ENCODE measurements around the gene IBTK. TPM values are rescaled to one million over a fixed set of nuclear protein-coding genes. Genes with fewer than 3 reads are reported as not detected.

Gene IBTK
- total RNA-seq, 1 experiment from 2014 or later = 17.1 TPM

DNA sequence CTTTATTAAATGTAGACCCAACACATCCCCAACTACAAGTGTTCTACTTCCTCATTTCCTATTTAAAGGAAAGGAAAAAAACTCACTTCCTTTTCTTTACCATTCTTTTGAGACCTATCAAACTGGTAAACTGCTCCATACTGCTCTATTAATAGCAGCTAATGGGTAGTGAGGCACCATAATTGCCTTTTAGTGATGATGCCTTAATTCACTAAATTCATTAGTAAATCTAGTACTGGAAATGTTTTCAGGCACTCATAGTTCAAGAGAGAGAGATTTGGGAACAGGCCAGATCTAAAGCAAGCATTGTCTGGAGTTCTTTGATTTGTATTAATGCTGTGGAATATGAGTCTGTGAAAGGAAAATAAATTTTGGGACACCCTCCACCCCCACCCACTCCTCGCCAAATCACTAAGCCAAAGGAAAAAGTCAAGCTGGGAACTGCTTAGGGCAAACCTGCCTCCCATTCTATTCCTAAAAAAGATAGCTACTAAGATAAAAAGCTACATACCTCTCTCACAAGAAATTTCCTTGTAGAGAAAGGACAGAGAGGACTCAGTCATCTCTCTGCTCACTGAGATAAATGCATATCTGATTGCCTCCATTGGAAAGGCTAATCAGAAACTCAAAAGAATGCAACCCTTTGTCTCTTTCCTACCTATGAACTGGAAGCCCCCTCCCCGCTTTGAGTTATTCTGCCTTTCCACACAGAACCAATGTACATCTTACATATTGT, 13.6 kb upstream of the IBTK start:
- Histone ChIP-seq H3K27me3 (ENCODE audit: insufficient read depth, low read length) (no peaks in the 10 kb centered on the region), H4K20me1 (ENCODE audit: control insufficient read depth, insufficient read depth, insufficient read length) (no peaks in the 10 kb centered on the region), H3K4ac (ENCODE audit: low read depth, low read length) (no peak overlapping the region), H2BK120ac (ENCODE audit: low read depth, low read length, poor library complexity, severe bottlenecking) (no peak overlapping the region), H3K27ac (ENCODE audit: insufficient read length, low read depth, low read length) (no peak overlapping the region), H4K5ac (ENCODE audit: insufficient read length, low read depth, low read length) (no peak overlapping the region), H4K91ac (ENCODE audit: insufficient read length, low read depth, low read length) (no peak overlapping the region), H3K79me2 (ENCODE audit: insufficient read depth, low read length) (no peaks in the 10 kb centered on the region), H3T11ph (ENCODE audit: low read length) (no peak overlapping the region), H4K8ac (replicated peaks; ENCODE audit: insufficient read length, low read depth, low read length) (no peak overlapping the region), H2BK5ac (ENCODE audit: insufficient read length, low read length) (no peak overlapping the region), H3K56ac (ENCODE audit: insufficient read length, low read depth, low read length) (no peak overlapping the region), H3K23me2 (ENCODE audit: insufficient read length, low read depth, low read length, poor library complexity, severe bottlenecking) (no peaks in the 10 kb centered on the region), H3K18ac (ENCODE audit: insufficient read length, low read depth, low read length) (no peak overlapping the region), H3K9me3 (ENCODE audit: control insufficient read depth, low read depth, low read length) (no peaks in the 10 kb centered on the region), H3K9ac (ENCODE audit: extremely low read depth, insufficient read length, low read length) (no peak overlapping the region), H3K4me2 (ENCODE audit: insufficient read depth, insufficient read length, low read length) (no peak overlapping the region), H2AFZ (ENCODE audit: low read length) (no peak overlapping the region), H2AK5ac (ENCODE audit: insufficient read length, low read length) (no peak overlapping the region), H3K14ac (ENCODE audit: insufficient read depth, low read length) (no peak overlapping the region), H3K4me1 (ENCODE audit: insufficient read depth, low read length) (no peaks in the 10 kb centered on the region; the same call in 1 of the 2 replicates), H3K79me1 (ENCODE audit: insufficient read depth, low read depth, low read length, poor library complexity, severe bottlenecking) (no peaks in the 10 kb centered on the region), H2BK15ac (ENCODE audit: low read depth, low read length) (no peak overlapping the region), H2BK12ac (ENCODE audit: insufficient read length, low read depth, low read length) (no peak overlapping the region), H3K23ac (ENCODE audit: insufficient read length, low read depth, low read length) (no peak overlapping the region), H2BK20ac (ENCODE audit: low read depth, low read length, poor library complexity, severe bottlenecking) (no peak overlapping the region)
- DNase-seq = no peak
- peaks cover 38 to 45% of the 10 kb centered on the region in 2 experiments for H3K4me1 Mint-ChIP-seq
- H3K27me3 Mint-ChIP-seq (ENCODE audit: low read depth) = no peaks in the 10 kb centered on the region
- no peak overlapping the region for H3K4me3 Mint-ChIP-seq
- no CpG with 5 or more reads among the region's 2 CpGs for whole genome bisulfite sequencing (ENCODE audit: extremely low coverage, insufficient read length, low lambda C conversion rate)
- no peak overlapping the region; a peak in 1 of 7 replicates for H3K27ac Mint-ChIP-seq
- TF ChIP-seq, protein P1, sequence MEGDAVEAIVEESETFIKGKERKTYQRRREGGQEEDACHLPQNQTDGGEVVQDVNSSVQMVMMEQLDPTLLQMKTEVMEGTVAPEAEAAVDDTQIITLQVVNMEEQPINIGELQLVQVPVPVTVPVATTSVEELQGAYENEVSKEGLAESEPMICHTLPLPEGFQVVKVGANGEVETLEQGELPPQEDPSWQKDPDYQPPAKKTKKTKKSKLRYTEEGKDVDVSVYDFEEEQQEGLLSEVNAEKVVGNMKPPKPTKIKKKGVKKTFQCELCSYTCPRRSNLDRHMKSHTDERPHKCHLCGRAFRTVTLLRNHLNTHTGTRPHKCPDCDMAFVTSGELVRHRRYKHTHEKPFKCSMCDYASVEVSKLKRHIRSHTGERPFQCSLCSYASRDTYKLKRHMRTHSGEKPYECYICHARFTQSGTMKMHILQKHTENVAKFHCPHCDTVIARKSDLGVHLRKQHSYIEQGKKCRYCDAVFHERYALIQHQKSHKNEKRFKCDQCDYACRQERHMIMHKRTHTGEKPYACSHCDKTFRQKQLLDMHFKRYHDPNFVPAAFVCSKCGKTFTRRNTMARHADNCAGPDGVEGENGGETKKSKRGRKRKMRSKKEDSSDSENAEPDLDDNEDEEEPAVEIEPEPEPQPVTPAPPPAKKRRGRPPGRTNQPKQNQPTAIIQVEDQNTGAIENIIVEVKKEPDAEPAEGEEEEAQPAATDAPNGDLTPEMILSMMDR (conservative IDR thresholded peaks at IDR 0.05) = no peak
- H3K36me3 Mint-ChIP-seq (ENCODE audit: insufficient read depth in 1 of 3, low read depth in 3 of 3) = no peaks in the 10 kb centered on the region
- H3K9me3 Mint-ChIP-seq = no peaks in the 10 kb centered on the region; a peak in 1 of 5 replicates

Data from H9 (cell line).